GM18951 (cell line): ENCODE results near the gene BZW2.
"Not testable (repeated sequence)": the region's sequence is repeated elsewhere in the genome, so short reads cannot be mapped to it uniquely, and the experiment has no call there.

Source experiments
- POLR2A ChIP-seq: IDR thresholded peaks from 4 replicates; pipeline ENCODE4 v1.6.1; 2011; ENCODE audit warnings: mild to moderate bottlenecking; ENCODE audit not compliant: insufficient read length, insufficient read depth; ENCODE audit errors: extremely low read depth
- in situ Hi-C: fragments of 300-500 bp; cut with MboI; formaldehyde crosslinking; loops from one replicate; pipeline ENCODE4 v1.12.0; 2022; ENCODE audit warnings: low sequenced_read_pairs, mixed read lengths, inconsistent platforms; ENCODE audit not compliant: unreplicated experiment

Gene BZW2

GRCh38 chr7:16651396-16652239, 5.6 kb downstream of the BZW2 start:
- in situ Hi-C loops: no loop called here
- no peak for TF ChIP-seq POLR2A

GRCh38 chr7:16652240-16652583, 6.2 kb downstream of the BZW2 start:
- TF ChIP-seq POLR2A: no peak
- in situ Hi-C loops: no loop called here

GRCh38 chr7:16652888-16653287, 6.9 kb downstream of the BZW2 start:
- in situ Hi-C loops: no loop called here
- TF ChIP-seq POLR2A: no peak

- no peak for TF ChIP-seq POLR2A
- in situ Hi-C loops: no loop called here
These were observed 9.4 kb downstream of the BZW2 start for GRCh38 chr7:16655394-16655793.

- in situ Hi-C loops: no loop called here
- TF ChIP-seq POLR2A: no peak
These were observed 10.2 kb downstream of the BZW2 start for GRCh38 chr7:16656141-16656540.

GRCh38 chr7:16657656-16658279, 11.8 kb downstream of the BZW2 start:
- no peak for TF ChIP-seq POLR2A
- in situ Hi-C loops: no loop called here

- in situ Hi-C loops: not testable (repeated sequence)
These were observed 14.0 kb downstream of the BZW2 start for GRCh38 chr7:16659854-16660497.

GRCh38 chr7:16660702-16661464, 14.9 kb downstream of the BZW2 start:
- in situ Hi-C loops: no loop called here
- TF ChIP-seq POLR2A: no peak

GRCh38 chr7:16661924-16662323, 15.9 kb downstream of the BZW2 start:
- in situ Hi-C loops: no loop called here
- TF ChIP-seq POLR2A: no peak

- no peak for TF ChIP-seq POLR2A
- in situ Hi-C loops: no loop called here
These were observed 21.4 kb downstream of the BZW2 start for GRCh38 chr7:16667355-16667754.

GRCh38 chr7:16668049-16668858, 22.3 kb downstream of the BZW2 start:
- no peak for TF ChIP-seq POLR2A
- in situ Hi-C loops: no loop called here

GRCh38 chr7:16668978-16669377, 23.0 kb downstream of the BZW2 start:
- in situ Hi-C loops: no loop called here
- no peak for TF ChIP-seq POLR2A

- no peak for TF ChIP-seq POLR2A
- in situ Hi-C loops: no loop called here
These were observed 23.6 kb downstream of the BZW2 start for GRCh38 chr7:16669581-16669980.

- no peak for TF ChIP-seq POLR2A
- in situ Hi-C loops: no loop called here
These were observed 24.0 kb downstream of the BZW2 start for GRCh38 chr7:16670021-16670420.
